IMR-90 (cell line): ENCODE measurements around the gene PRKAR1A.

Experiments
- MXI1 ChIP-seq: IDR thresholded peaks from 2 replicates; pipeline ENCODE4 v1.6.1; 2012; ENCODE audit warnings: low read depth, mild to moderate bottlenecking, low read length, moderate library complexity, borderline replicate concordance
- RAD21 ChIP-seq: IDR thresholded peaks from 2 replicates; pipeline ENCODE4 v1.6.1; 2012; ENCODE audit warnings: low read length, improper control_type of control experiment
- TF ChIP-seq, protein P1 (sequence below): conservative IDR thresholded peaks from 2 replicates; pipeline ENCODE4 v1.5.1; 2012; ENCODE audit warnings: mild to moderate bottlenecking, low read depth, low read length, improper control_type of control experiment

DNA sequence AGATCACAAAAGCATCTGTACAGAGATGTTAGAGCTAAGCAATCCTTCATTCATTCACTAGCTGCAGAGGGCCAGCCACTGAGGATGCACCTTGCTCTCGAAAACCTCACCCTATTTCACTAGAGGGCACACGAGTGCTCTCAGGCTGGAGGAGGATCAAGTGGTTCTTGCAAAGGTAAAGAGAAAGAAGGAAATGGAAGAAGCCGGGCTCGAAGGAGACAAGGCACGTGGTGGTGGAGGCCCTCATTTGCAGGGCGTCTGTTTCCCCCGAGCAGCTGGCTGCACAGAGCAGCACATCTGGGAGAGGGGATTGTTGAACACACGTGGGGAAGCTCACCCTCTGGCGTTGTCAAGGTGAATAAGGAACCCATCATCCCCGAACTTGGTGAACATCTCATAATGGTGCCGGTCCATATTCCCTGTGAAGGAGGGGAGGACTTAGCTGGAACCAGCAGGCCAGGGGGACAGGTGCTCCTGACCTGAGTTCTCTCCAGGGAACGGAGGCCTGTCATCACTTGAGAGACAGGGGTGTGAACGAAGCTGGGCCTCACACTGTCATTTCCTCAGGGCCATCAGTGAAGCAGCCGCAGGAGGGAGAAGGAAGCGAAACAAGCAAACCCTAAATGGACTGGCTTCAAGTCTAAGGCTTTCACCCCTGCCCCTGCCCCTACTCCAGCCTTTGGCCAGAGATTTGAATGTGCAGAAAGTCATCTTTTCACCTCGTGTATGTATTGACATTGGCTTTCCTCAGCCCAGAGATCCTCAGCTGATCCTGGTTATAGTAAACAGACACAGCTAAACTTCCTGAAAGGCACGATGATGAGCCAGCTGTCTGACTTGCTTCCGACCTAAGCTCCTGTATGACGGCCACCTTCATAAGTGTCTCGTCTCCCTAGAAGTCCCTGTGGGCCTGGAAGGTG, 27.6 kb downstream of the PRKAR1A start:
- TF ChIP-seq RAD21 (no peak), MXI1 (no peak)
- TF ChIP-seq, protein P1, sequence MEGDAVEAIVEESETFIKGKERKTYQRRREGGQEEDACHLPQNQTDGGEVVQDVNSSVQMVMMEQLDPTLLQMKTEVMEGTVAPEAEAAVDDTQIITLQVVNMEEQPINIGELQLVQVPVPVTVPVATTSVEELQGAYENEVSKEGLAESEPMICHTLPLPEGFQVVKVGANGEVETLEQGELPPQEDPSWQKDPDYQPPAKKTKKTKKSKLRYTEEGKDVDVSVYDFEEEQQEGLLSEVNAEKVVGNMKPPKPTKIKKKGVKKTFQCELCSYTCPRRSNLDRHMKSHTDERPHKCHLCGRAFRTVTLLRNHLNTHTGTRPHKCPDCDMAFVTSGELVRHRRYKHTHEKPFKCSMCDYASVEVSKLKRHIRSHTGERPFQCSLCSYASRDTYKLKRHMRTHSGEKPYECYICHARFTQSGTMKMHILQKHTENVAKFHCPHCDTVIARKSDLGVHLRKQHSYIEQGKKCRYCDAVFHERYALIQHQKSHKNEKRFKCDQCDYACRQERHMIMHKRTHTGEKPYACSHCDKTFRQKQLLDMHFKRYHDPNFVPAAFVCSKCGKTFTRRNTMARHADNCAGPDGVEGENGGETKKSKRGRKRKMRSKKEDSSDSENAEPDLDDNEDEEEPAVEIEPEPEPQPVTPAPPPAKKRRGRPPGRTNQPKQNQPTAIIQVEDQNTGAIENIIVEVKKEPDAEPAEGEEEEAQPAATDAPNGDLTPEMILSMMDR, result no peak
